ENCODE measurements around the gene PNMA8C. TPM values are rescaled to one million over a fixed set of nuclear protein-coding genes. Genes with fewer than 3 reads are reported as not detected.
A peak's percentile ranks its signal among the peaks of the same experiment; 100 is the strongest.

PNMA8C gene
- total and polyA plus RNA-seq, 2 donors (not counting 3 experiments of a cell fraction or from before 2014, with no cell fraction given), result not detected

DNA sequence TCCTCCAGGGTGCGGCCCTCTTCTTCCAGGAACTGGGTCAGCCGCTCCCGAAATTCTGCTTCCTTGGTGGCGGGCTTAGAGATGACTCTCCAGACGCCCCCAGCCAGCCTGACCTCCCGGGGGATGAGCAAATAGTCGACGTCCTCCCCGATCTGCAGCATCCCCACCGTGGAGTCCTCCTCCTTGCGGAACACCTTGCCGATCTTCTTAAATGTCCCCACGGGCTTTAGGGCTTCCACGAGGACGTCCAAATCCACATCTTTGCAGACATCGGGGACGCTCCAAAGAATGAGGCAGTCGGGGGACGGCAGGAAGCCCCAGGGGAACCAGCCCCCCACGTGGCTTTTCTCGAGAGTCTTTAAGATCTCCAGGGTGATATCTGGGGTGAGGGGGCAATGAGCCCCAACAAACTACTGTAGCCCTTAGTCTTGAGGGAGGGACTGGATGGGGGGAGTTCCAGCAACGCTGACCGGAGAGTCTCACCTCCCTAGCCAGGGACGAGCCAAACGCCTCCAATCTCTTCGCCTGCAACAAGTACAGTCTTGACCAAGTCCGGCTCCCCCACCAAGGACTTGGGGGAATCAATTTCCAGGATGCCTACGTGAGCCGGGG is 16.0 kb downstream of the PNMA8C start:
- dilution Hi-C loops (cut with MboI; ENCODE audit: extremely low pct_ligation_motif_present, low sequenced_read_pairs), result no loop called here
- ChIA-PET POLR2A (no interaction called here), CTCF (no interaction called here)
- Histone ChIP-seq H3K36me3 (ENCODE audit: control insufficient read depth in 2 of 2, extremely low read depth in 1 of 2, insufficient read depth in 2 of 2, low read length in 2 of 2) (no peaks in the 10 kb centered on the region), H3K9ac (replicated peaks; ENCODE audit: extremely low read depth, insufficient read depth, low read length) (no peak overlapping the region), H2AFZ (ENCODE audit: low read depth, low read length) (no peak overlapping the region), H4K20me1 (replicated peaks; ENCODE audit: control insufficient read depth, extremely low read depth, insufficient read depth, low read length) (no peaks in the 10 kb centered on the region), H3K79me2 (ENCODE audit: control insufficient read depth, insufficient read depth, low read length) (no peaks in the 10 kb centered on the region), H3K4me2 (ENCODE audit: insufficient read depth, low read length) (peak overlapping the region; percentile 28), H3K9me3 (replicated peaks; ENCODE audit: control insufficient read depth, insufficient read depth, low read length) (no peaks in the 10 kb centered on the region), H3K4me3 (replicated peaks in 1 of 3; ENCODE audit: insufficient read depth in 1 of 3, low read depth in 1 of 3, low read length in 3 of 3) (peak overlapping the region in 1 of 3 experiments; percentile 2), H3K27me3 (ENCODE audit: control insufficient read depth in 2 of 2, insufficient read depth in 2 of 2, low read length in 2 of 2) (peaks cover 21 to 41% of the 10 kb centered on the region in 2 experiments), H3K4me1 (ENCODE audit: control insufficient read depth, extremely low read depth, insufficient read depth, low read length) (no peaks in the 10 kb centered on the region), H3K9me1 (replicated peaks; ENCODE audit: control insufficient read depth, extremely low read depth, insufficient read depth, low read length) (no peaks in the 10 kb centered on the region), H3K27ac (ENCODE audit: insufficient read depth, low read depth, low read length) (no peak overlapping the region)
- FAIRE-seq, result no peak
- TF ChIP-seq EZH2 (IDR thresholded peaks at IDR 0.05; ENCODE audit: borderline replicate concordance, low read depth, low read length, severe bottlenecking), result peak; percentile 58
- TF ChIP-seq GATA2 (IDR thresholded peaks at IDR 0.05; ENCODE audit: insufficient read depth, insufficient read length, low read depth, low read length), result no peak
- intact Hi-C loops (cut with micrococcal nuclease), result no loop called here
- BruUV-seq (replicated peaks), result no TSS peak
- no peak for DNase-seq (ENCODE audit: low read depth, low spot score)

DNA sequence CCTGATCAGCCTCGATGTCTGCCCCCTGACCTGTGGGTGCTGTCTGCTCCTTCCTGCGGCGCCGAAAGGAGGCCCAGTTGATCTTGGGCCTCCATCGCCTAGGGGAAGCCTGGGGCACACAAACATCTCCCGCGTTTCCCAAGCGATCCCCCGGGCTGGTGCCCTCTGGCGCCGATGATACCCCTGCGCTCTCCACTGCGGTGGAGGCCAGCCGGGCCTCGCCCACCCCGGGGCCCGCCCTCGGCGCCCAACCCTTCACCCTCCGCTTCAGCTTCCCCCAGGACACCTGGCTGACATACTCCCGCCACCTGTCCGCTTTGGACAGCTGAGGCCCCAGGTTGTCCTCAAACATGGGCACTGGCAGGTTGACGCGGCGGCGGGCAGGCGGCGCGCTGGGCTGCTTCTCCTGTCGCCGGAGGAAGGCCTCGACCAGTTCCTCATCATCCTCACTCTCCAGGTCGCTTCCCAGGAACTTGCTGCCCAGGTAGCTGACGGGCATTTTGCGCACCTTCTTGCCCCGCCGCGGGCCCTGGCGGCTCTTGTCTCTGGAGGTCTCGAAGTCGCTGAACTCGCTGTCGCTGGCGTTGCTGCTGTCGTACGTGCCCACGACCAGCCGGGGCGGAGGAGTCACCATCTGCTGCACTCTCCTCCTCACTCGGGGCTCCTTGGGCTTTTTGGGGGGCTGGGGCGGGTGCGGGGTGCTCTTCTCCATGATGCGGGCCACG is 16.6 kb downstream of the PNMA8C start:
- peaks cover 23 to 45% of the 10 kb centered on the region in 2 experiments for H3K27me3 ChIP-seq (ENCODE audit: control insufficient read depth in 2 of 2, insufficient read depth in 2 of 2, low read length in 2 of 2)
- no TSS peak for BruUV-seq (replicated peaks)
- no peak overlapping the region for H3K9ac ChIP-seq (replicated peaks; ENCODE audit: extremely low read depth, insufficient read depth, low read length)
- CTCF ChIA-PET, result interaction anchor here (0.9 kb wide), 1 partner anchor 10 kb away, joined by 3 read pairs; no protein-coding TSS in a partner anchor
- no peak overlapping the region for H2AFZ ChIP-seq (ENCODE audit: low read depth, low read length)
- intact Hi-C loops (cut with micrococcal nuclease), result no loop called here
- H3K4me2 ChIP-seq (ENCODE audit: insufficient read depth, low read length), result no peak overlapping the region
- H3K9me3 ChIP-seq (replicated peaks; ENCODE audit: control insufficient read depth, insufficient read depth, low read length), result no peaks in the 10 kb centered on the region
- no peaks in the 10 kb centered on the region for H3K4me1 ChIP-seq (ENCODE audit: control insufficient read depth, extremely low read depth, insufficient read depth, low read length)
- no peak overlapping the region for H3K27ac ChIP-seq (ENCODE audit: insufficient read depth, low read depth, low read length)
- dilution Hi-C loops (cut with MboI; ENCODE audit: extremely low pct_ligation_motif_present, low sequenced_read_pairs), result no loop called here
- no peaks in the 10 kb centered on the region for H3K36me3 ChIP-seq (ENCODE audit: control insufficient read depth in 2 of 2, extremely low read depth in 1 of 2, insufficient read depth in 2 of 2, low read length in 2 of 2)
- TF ChIP-seq, protein P1, sequence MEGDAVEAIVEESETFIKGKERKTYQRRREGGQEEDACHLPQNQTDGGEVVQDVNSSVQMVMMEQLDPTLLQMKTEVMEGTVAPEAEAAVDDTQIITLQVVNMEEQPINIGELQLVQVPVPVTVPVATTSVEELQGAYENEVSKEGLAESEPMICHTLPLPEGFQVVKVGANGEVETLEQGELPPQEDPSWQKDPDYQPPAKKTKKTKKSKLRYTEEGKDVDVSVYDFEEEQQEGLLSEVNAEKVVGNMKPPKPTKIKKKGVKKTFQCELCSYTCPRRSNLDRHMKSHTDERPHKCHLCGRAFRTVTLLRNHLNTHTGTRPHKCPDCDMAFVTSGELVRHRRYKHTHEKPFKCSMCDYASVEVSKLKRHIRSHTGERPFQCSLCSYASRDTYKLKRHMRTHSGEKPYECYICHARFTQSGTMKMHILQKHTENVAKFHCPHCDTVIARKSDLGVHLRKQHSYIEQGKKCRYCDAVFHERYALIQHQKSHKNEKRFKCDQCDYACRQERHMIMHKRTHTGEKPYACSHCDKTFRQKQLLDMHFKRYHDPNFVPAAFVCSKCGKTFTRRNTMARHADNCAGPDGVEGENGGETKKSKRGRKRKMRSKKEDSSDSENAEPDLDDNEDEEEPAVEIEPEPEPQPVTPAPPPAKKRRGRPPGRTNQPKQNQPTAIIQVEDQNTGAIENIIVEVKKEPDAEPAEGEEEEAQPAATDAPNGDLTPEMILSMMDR (IDR thresholded peaks at IDR 0.05; ENCODE audit: extremely low read depth in 1 of 2, insufficient read depth in 1 of 2, low read depth in 1 of 2, low read length in 2 of 2), result no peak
- TF ChIP-seq EZH2 (IDR thresholded peaks at IDR 0.05; ENCODE audit: borderline replicate concordance, low read depth, low read length, severe bottlenecking) (peak; percentile 76), FOS (IDR thresholded peaks at IDR 0.05; ENCODE audit: borderline replicate concordance, insufficient read depth, low read length) (no peak)
- POLR2A ChIA-PET, result no interaction called here
- FAIRE-seq (no peak), DNase-seq (ENCODE audit: low read depth, low spot score) (no peak)
- no peaks in the 10 kb centered on the region for H4K20me1 ChIP-seq (replicated peaks; ENCODE audit: control insufficient read depth, extremely low read depth, insufficient read depth, low read length)
- no peak overlapping the region for H3K4me3 ChIP-seq (replicated peaks in 1 of 3; ENCODE audit: insufficient read depth in 1 of 3, low read depth in 1 of 3, low read length in 3 of 3)
- H3K9me1 ChIP-seq (replicated peaks; ENCODE audit: control insufficient read depth, extremely low read depth, insufficient read depth, low read length), result no peaks in the 10 kb centered on the region
- H3K79me2 ChIP-seq (ENCODE audit: control insufficient read depth, insufficient read depth, low read length), result no peaks in the 10 kb centered on the region
